Activated CD4-positive, alpha-beta T cell treated with anti-CD3 and anti-CD28 coated beads, Interleukin-10, Interleukin-2, amounts not matched to agents 100 ng/mL and 50 ng/mL, durations not matched to agents 16 hours and 8 hours (primary cell): ENCODE data around the gene ABT1.

Source experiments
- DNase-seq: peaks from one replicate; pipeline ENCODE4 v3.0.0-alpha.2; 2020

The ABT1 gene

DNA sequence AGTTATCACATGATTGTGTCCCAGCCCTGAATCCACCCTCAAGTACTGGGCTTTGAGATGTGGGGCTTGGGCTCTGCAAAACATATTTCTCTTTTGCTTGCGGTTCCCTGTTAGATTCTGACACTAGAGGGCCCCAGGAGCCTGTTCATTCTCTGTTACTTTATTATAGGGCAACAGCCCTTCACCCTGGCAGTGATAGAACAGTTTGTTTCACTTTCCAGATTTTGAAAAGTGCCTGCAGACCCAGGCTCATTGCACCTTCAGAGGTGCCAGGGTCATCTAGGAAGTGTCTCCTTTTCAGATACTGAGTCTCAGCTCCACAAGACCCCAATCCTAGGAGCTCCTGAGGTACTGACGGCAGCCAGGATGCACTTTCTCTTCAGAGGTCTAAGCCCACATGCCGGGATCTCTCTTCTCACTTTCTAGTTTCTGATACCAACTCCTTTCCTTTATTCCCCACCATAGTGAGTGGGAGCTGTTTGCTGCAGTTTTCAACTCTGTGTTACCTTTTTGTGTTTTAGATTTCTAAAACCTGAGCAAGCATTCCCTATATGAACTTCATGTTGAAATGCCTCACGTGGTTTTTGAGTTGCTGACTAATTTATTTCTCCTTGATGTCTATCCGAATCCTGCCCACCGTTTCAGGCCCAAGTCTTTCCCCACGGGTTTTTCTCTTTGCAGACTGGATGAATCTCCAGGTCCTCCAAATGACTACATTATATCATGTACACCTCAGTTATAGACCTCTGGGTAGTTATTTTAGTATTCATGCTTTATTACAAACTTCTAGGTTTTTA, 10.9 kb downstream of the ABT1 start:
- DNase-seq, result peak; percentile 79

DNA sequence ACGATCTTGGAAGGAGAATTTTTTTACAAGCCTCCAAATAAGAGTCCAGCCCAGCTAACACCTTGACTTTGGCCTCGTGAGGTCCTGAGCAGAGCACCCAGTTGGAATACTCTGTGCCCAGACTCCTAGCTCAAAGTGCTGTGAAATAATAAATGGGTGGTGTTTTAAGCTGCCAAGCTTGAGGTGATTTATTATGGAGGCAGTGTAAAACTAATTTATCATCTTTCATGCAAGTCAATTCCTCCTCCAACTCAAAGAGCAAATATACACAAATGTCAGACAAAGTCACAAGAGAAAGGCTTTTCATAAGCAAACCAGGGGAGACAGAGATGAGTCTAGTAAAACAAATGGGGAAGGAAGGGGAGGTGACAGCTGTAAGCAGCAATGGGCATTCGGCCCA, 12.7 kb downstream of the ABT1 start:
- DNase-seq, result no peak

DNA sequence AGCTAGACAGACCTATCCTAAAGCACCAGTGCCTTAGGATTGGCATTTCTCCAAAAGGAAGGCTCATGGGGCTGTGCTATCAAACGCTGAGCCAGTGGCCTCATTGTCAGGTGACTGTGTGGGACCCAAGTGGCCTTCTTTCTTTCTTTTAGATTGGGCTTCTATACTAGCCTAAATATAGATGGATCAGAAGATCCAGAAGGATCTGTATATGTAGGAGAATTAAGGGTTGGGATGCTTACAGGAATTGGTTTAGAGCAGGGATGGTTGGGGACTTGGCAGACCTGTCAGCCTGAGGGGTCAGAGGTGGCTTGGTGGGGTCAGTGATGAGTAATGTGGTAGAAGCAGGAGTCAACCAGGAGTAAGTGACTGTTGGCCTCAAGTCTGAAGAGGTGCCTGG, 14.8 kb downstream of the ABT1 start:
- DNase-seq, result no peak

DNA sequence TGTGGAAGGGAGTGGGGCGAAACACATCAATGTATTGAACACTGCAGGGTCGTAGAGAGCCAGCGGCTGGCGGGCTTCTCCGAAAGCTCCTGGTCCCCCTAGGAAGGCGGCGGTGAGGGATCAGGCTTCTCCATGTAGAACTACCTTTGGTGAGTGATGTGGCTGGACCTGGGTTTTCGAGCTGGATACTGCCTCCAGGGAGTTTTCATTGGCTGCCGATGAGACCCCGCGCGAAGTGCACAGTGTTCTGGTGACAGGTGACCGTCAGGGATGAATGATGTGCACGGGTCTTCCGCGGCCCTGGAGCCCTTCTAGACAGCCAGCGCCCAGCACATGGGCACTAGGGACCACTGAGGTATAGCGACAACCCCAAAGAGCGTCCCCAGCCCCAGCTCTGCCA, 16.4 kb downstream of the ABT1 start:
- no peak for DNase-seq

GRCh38 chr6:26613689-26614683, 17.2 kb downstream of the ABT1 start:
- no peak for DNase-seq

GRCh38 chr6:26623339-26623859, 26.6 kb downstream of the ABT1 start:
- DNase-seq, result no peak

DNA sequence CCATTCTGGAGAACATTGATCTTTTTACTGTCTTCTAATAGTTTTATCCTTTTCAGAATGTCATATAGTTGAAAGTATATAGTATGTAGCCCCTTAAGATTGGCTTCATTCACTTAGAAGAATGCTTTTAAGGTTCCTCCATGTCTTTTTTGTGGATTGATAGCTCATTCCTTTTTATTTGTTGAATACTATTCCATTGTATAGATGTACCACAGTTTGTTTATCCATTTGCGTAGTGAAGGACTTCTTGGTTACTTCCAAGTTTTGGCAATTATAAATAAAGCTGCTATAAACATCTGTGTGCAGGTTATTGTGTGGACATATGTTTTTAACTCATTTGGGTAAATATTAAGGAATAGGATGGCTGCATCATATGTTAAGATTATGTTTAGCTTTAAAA, 27.8 kb downstream of the ABT1 start:
- DNase-seq, result no peak

GRCh38 chr6:26627843-26628242, 31.1 kb downstream of the ABT1 start:
- no peak for DNase-seq

DNA sequence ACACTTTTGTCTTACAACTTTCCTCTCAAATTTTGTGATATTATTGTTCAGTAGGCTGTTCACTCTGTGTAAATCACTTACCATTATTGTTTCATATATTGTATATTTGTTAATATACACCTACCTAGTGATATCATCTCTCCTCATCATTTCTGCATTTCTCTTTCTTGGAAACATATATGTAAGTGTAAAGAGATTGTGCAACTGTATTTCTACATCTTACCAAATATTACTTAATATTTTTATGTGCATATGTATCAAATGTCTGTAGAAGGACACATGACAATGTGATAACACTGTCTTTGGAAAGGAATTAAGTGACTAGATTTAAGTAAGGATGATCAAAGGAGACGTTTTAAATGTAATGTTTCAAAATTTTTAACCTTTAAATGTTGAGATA, 32.6 kb downstream of the ABT1 start:
- no peak for DNase-seq

DNA sequence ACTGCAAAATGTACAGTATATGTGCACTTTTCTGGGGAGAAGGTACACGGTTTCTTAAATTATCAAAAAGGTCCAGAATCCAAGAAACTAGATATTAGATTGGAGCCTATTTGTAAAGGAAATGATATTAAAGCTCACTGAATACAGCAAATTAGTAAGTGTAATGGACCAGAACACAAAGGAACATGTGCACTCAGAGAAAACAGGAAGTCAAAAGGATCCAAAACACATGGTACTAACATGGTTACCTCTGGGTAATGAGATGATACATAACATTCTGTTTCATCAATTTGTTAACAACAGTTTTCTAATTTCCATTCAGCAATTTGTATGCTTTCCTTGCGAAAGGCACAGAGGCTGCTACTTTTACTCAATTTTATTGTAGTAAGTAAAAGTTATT, 44.1 kb downstream of the ABT1 start:
- DNase-seq, result no peak

GRCh38 chr6:26646074-26646473, 49.3 kb downstream of the ABT1 start:
- no peak for DNase-seq
